Lower leg skin (tissue), 4 donors: ENCODE results near the gene APOBEC4. TPM values are rescaled to one million over a fixed set of nuclear protein-coding genes. Genes with fewer than 3 reads are reported as not detected.

Experiments used
- DNase-seq, 2 donors: peaks; one replicate each; pipeline ENCODE4 v3.0.0-alpha.2; 2019; ENCODE audit warnings: low spot score in 2 of 2
- H3K4me3 ChIP-seq: fragments of 200-600 bp; sonication (generic); 2 replicates; pipeline ENCODE4 v1.5.1; 2017; ENCODE audit warnings: mild to moderate bottlenecking, low read depth; ENCODE audit not compliant: poor library complexity, severe bottlenecking
- CTCF ChIP-seq, 3 donors: fragments of 450-650 bp; IDR thresholded peaks; one replicate each; pipeline ENCODE4 v1.5.1; 2016; ENCODE audit warnings: antibody characterized with exemption in 3 of 3, mild to moderate bottlenecking in 3 of 3, moderate library complexity in 2 of 3
- POLR2A ChIP-seq, 2 donors: fragments of 450-650 bp; IDR thresholded peaks; one replicate each; pipeline ENCODE4 v1.6.1; 2016 to 2017; ENCODE audit warnings: antibody characterized with exemption in 2 of 2, mild to moderate bottlenecking in 1 of 2, moderate library complexity in 1 of 2
- WGBS, 2 donors: methylation state at CpG; one replicate each; pipeline ENCODE4 v1.1.5; 2018; 5-methylcytosine and 5-hydroxymethylcytosine counted together
- intact Hi-C: fragments of 100-400 bp; cut with DNase I; formaldehyde crosslinking; loops from one replicate; pipeline ENCODE4 v1.15.0; 2023; ENCODE audit warnings: low total_unique reads
- total RNA-seq, 4 donors: library from RNA; depleted of rRNA; stranded (reverse); fragments of >200 nt; gene quantifications; one replicate each; pipeline ENCODE4 v1.1.0, GENCODE V29; 2016

The APOBEC4 gene
- total RNA-seq, 4 donors from 2014 or later: not detected

DNA sequence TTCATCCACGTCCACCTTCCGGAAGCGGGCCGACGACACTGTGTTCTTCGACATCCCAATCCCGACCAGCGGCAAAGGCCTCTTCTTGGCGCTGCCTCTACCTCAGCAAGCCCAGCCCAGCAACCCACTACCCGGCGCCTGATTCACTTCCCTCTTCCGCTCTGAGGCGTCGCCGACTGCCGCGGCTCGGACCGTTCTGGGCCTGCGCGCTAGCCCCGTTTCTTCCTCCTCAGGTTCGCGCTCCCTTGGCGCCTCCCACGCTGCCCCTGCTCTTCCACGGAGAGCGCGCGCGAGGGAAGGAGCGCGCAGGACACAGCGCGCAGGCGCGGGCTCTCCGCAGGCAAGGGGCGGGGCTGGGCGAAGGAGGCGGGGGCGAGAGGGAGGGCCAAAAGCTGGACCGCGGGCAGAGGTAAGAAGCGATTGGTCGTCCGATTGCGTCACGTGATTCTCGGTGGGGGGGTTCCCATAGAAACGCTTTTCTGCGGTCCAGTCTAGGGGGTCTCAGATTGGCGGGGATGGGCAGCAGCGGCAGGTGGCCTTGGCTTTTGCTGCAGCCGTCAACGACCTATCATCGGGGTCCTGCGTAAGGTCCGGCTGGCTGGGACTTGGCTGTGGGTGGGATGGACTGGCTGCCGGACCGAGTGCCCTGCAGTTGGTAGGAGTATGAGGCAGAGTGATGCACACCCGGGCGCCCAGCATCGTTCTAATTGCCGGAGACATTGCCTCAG is 17.3 kb downstream of the APOBEC4 start, which contains the start of gene ARPC5:
TSS of gene ARPC5 (minus strand) at position 178 of the 728 bp plus-strand sequence. CDS start at position 54, 124 bp downstream.
- TF ChIP-seq CTCF (IDR thresholded peaks at IDR 0.05): no peak
- TF ChIP-seq POLR2A (IDR thresholded peaks at IDR 0.05): peak in 1 of 2 donors; percentile 36
- 0% methylated on average over 63 to 64 of the region's 65 CpGs for WGBS, 2 donors
- DNase-seq: peak; percentile 93 to 98
- peak within 1 kb of the TSS; percentile 90 for H3K4me3 ChIP-seq
- intact Hi-C loops: no loop called here

GRCh38 chr1:183635099-183635605 is 18.0 kb downstream of the APOBEC4 start:
- DNase-seq: peak; percentile 49 to 92
- intact Hi-C loops: no loop called here
- peak overlapping the region; percentile 90 for H3K4me3 ChIP-seq
- 0% methylated on average over 20 to 27 of the region's 42 CpGs for WGBS, 2 donors
- TF ChIP-seq CTCF (IDR thresholded peaks at IDR 0.05): no peak
- no peak for TF ChIP-seq POLR2A (IDR thresholded peaks at IDR 0.05)

GRCh38 chr1:183634429-183635065 is 18.6 kb downstream of the APOBEC4 start:
- intact Hi-C loops: no loop called here
- no peak for DNase-seq
- H3K4me3 ChIP-seq: peak overlapping the region; percentile 90
- TF ChIP-seq CTCF (IDR thresholded peaks at IDR 0.05): no peak
- WGBS, 2 donors: 1% methylated on average over 10 of the region's 10 CpGs

- no peak overlapping the region for H3K4me3 ChIP-seq
- DNase-seq: no peak
- WGBS, 2 donors: 0% methylated on average over 1 of the region's 1 CpG
- TF ChIP-seq POLR2A (IDR thresholded peaks at IDR 0.05) (no peak), CTCF (IDR thresholded peaks at IDR 0.05) (no peak)
- intact Hi-C loops: no loop called here
Measured at GRCh38 chr1:183633676-183634343, 19.3 kb downstream of the APOBEC4 start.

GRCh38 chr1:183632964-183633363 is 20.2 kb downstream of the APOBEC4 start:
- 42 to 48% methylated on average over 1 of the region's 1 CpG for WGBS, 2 donors
- H3K4me3 ChIP-seq: no peak overlapping the region
- intact Hi-C loops: no loop called here
- DNase-seq: no peak
- TF ChIP-seq CTCF (IDR thresholded peaks at IDR 0.05) (no peak), POLR2A (IDR thresholded peaks at IDR 0.05) (no peak)
